ENCODE data around the gene BPIFB2.
A peak's percentile ranks its signal among the peaks of the same experiment; 100 is the strongest.

The BPIFB2 gene

GRCh38 chr20:33020278-33021161 is 13.0 kb downstream of the BPIFB2 start:
- no peak for FAIRE-seq
- no peak for DNase-seq (ENCODE audit: low spot score)

GRCh38 chr20:33021879-33022278 is 14.4 kb downstream of the BPIFB2 start:
- DNase-seq (ENCODE audit: low spot score) (no peak), FAIRE-seq (no peak)

DNA sequence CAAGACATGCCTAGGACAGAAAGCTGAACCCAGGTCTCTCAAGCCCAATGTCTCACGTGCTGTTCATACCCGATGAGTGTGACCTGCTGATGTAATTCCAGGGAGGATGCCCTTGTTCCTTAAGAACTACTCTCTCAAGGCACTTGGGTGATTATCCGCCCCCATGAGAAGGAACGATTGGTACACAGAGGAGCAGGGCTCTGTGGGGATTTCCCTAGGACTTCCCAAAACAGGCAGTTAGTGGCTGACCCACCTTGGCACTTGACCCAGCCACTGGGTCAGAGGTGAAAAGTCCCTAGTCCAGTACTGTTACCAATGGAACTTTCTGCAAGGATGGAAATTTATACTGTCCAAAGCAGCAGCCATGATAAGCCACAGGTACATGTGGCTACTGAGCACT is 14.8 kb downstream of the BPIFB2 start:
- FAIRE-seq (no peak), DNase-seq (ENCODE audit: low spot score) (no peak)

GRCh38 chr20:33022694-33023438 is 15.4 kb downstream of the BPIFB2 start:
- DNase-seq (ENCODE audit: low spot score) (no peak), FAIRE-seq (no peak)

DNA sequence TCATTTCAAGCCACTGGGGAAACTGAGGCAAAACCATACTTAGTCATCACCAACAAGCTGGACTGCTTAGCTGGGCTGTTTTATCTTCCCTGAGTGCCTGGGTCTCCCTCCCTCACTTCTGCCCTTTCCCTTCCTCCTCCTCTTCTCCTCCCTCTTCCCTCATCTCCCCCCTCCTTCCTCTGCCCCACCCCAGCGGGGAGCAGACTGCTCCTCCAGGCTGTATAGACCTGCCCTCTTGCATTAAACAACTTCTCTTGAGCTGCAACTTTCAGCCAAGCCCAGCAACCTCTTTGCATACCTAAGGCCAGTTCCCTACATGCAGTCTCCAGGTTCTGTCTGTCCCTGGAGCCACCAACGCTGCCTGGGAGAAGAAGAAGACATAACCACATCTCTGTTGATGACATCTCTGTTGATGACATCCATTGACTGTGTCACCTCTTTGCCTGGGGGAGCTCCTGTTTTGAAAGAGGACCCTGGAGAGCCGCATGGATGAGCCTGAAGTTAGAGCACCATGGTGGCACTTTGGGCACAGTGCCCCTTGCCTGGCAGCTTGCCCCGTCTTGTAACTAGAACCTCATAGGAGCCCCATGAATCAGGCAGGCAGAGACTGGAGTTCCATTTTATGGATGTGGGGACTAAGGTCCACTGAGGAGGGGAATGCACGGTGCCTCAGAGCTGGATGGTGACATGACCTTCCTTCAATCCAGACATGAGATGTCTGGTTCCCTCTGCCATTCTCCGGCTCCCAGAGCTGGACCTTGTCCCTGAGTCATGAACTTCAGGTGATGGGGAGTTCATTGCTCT is 16.1 kb downstream of the BPIFB2 start:
- no peak for FAIRE-seq
- DNase-seq (ENCODE audit: low spot score), result no peak

DNA sequence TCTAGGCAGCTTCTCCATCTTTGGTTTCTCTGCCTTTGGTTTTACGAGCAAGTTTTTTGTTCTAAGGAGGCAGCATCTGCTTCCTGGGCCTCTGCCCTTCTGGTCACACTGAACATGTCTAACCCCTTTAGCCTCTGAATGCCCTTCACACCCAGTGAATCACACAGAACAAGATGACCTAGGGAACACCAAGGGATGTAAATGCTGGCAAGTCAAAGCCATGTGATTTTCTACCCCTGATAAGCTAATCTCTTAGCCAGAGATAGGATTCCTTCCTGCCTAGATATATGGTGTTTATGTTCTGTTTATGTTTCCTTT is 16.7 kb downstream of the BPIFB2 start:
- FAIRE-seq, result no peak

DNA sequence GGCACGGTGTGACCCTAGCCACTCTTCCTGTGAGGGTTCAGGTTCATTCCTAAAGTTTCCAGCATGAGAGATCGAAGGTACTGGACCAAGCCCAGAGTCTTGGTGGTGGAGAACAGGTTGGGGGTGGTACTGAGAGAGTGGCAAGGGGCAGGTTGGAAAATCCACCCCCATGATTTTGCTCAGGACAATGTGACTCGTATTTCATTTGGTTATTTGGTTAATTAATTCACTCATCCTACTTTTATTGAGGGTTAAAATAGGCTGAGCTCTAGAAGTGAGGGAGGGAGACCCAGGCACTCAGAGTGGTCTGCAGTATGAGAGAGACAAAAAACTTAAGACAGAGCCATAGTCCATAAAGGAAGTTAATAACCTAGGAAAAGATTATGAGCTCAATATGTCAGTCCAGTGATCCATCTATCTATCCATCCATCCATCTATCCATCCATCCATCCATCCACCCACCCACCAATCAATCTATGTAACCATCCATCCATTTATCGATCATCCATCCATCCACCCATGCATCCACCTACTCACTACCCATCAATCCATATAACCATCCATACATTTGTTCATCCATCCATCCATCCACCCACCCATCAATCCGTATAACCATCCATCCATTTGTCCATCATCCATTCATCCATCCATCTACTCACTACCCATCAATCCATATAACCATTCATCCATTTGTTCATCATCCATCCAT is 17.3 kb downstream of the BPIFB2 start:
- DNase-seq (ENCODE audit: low spot score) (no peak), FAIRE-seq (peak; percentile 67)

More for the DNA sequence above, 16.7 kb downstream of the BPIFB2 start:
- DNase-seq (ENCODE audit: low spot score), result no peak

DNA sequence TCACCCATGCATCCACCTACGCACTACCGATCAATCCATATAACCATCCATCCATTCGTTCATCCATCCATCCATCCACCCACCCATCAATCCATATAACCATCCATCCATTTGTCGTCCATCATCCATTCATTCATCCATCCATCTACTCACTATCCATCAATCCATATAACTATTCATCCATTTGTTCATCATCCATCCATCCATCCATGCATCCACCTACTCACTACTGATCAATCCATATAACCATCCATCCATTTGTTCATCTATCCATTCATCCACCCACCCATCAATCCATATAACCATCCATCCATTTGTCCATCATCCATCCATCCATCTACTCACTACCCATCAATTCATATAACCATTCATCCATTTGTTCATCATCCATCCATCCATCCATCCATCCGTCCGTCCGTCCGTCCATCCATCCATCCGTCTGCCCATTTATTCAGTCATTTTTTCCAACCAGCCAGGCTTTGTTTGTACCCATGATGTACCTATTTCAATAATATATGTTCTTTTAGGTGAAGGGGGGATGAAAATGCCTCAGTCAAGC is 17.9 kb downstream of the BPIFB2 start:
- FAIRE-seq (peak; percentile 20), DNase-seq (ENCODE audit: low spot score) (no peak)

DNA sequence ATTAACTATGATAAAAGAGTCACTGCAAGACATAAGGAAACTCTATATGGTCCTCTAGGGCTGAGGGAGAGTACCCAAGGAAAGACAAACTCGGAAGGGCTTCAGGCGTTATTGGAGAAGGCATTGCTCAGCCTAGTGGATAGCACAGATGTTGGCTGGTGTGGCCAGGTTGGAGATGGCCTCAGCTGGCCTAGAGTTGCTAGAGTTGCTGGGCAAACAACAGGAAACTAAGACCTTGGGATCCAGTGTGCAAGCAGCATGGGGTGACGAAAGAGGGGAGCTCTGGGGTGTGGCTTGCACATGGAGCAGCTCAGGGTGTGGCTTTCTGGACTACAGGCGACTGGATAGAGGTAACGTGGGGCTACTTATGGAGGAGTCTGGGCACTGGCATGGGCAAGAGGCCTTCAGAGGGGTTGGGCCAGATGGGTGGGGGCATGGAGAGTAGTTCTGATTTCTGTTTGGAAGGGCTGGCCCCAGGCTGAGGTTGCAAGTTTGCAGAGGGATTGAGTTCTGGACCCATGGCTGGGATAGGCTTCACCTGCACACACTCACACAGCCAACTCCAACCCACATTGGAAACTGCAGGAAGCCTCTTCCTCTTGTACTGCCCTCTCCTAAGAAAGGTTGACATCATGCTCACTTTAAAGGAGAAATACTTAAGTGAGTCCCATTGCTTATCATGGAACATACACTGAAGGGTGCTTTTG is 18.7 kb downstream of the BPIFB2 start:
- no peak for DNase-seq (ENCODE audit: low spot score)

GRCh38 chr20:33026779-33027759 is 19.6 kb downstream of the BPIFB2 start:
- FAIRE-seq, result no peak
- DNase-seq (ENCODE audit: low spot score), result no peak

More for the DNA sequence above, 18.7 kb downstream of the BPIFB2 start:
- FAIRE-seq, result no peak

- DNase-seq (ENCODE audit: low spot score) (no peak), FAIRE-seq (no peak)
Measured at GRCh38 chr20:33027769-33028751, 20.6 kb downstream of the BPIFB2 start.

GRCh38 chr20:33028875-33029274 is 21.4 kb downstream of the BPIFB2 start:
- DNase-seq (ENCODE audit: low spot score), result no peak
- FAIRE-seq, result no peak

GRCh38 chr20:33030076-33030475 is 22.6 kb downstream of the BPIFB2 start:
- DNase-seq (ENCODE audit: low spot score) (no peak), FAIRE-seq (no peak)

GRCh38 chr20:33030569-33030968 is 23.1 kb downstream of the BPIFB2 start:
- no peak for FAIRE-seq
- DNase-seq (ENCODE audit: low spot score), result no peak

DNA sequence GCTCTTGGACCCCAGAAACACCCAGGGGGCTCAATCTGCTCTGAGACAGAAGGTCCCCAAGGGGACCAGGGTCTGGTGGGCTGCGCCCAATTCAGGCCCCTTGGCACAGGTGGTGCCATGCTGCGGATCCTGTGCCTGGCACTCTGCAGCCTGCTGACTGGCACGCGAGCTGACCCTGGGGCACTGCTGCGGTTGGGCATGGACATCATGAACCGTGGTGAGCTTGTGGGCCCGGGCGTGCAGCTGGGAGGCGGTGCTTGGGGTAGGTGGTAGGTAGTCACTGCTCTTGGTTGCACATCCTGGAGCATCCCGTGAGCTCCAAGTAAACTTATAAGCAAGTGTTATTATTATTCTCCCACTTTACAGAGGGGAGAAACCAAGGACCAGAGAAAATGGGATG is 24.0 kb downstream of the BPIFB2 start, which contains the start of gene BPIFB6:
Gene BPIFB6 (plus strand): TSS at position 118 of the 400 bp plus-strand sequence. CDS start 0 bp downstream, at position 118.
- DNase-seq (ENCODE audit: low spot score) (no peak), FAIRE-seq (no peak)

DNA sequence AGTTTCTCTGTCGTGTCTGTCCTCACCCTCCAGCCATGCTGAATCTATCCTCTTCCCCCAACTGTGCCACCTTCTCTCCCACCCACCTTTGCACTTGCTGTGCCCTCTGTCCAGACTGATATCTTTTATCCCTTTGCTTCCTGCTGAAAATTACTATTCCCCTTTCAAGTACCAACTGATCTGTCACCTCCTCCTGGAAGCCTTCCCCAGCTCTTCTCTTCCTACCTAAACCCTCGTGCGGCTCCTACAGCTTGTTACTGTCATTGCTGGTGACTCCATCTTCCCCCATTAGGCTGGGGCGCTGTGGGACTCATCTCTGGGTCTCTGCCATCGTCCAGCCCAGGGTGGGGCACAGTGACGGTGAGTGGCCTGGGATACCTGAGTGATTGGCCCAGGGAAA is 25.1 kb downstream of the BPIFB2 start:
- FAIRE-seq, result no peak
- DNase-seq (ENCODE audit: low spot score), result no peak

GRCh38 chr20:33033381-33033780 is 25.9 kb downstream of the BPIFB2 start:
- FAIRE-seq, result no peak
- DNase-seq (ENCODE audit: low spot score), result no peak

DNA sequence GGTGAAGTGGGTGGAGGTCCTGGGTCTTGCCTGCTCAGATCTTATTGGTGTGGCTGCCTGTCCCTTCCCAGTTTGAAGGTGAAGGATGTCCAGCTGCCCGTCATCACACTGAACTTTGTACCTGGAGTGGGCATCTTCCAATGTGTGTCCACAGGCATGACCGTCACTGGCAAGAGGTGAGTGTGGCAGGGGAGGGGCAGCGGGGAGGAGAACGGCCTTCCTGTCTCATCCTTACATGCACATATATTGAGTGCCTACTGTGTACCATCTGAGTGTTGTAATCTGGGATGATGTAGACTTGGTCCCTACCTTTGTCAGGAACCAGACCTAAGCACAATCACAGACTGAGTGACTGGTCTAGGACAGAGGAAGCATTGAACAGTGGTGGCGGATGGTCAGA is 26.6 kb downstream of the BPIFB2 start:
- DNase-seq (ENCODE audit: low spot score) (no peak), FAIRE-seq (no peak)
